ENCODE data around the gene ZSCAN30.

DNA sequence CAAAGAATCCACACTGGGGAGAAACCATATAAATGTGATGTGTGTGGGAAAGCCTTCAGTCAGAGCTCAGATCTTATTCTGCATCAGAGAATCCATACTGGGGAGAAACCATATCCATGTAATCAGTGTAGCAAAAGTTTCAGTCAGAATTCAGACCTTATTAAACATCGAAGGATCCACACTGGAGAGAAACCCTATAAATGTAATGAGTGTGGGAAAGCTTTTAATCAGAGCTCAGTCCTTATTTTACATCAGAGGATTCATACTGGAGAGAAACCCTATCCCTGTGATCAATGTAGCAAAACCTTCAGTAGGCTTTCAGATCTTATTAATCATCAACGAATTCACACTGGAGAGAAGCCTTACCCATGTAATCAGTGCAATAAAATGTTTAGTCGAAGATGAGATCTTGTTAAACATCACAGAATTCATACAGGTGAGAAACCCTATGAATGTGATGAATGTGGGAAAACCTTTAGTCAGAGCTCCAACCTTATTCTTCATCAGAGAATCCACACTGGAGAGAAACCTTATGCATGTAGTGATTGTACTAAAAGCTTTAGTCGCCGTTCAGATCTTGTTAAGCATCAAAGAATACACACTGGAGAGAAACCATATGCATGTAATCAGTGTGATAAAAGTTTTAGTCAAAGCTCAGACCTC lies 16.7 kb upstream of the ZSCAN30 start:
- TF ChIP-seq POLR2A (IDR thresholded peaks at IDR 0.05; ENCODE audit: low read length), result no peak
- no peak for TF ChIP-seq GATA1 (IDR thresholded peaks at IDR 0.05; ENCODE audit: low read depth, low read length)

All from erythroblast (primary cell).